Muscle of back (tissue), 13 donors: ENCODE measurements around the gene DISP1. TPM values are rescaled to one million over a fixed set of nuclear protein-coding genes. Genes with fewer than 3 reads are reported as not detected.

Source experiments
- DNase-seq, 3 donors: peaks; one replicate each; pipeline versions ENCODE4 v3.0.0 to v3.0.0-alpha.2; 2013
- long read RNA-seq, 9 donors: transcript quantifications; one replicate each; lab custom pipeline, GENCODE V29; 2026
- polyA plus RNA-seq, 10 donors: library from polyadenylated mRNA; unstranded; fragments of 120-200 nt; gene quantifications; one replicate each; pipeline ENCODE4 v1.2.1, GENCODE V29; 2013; ENCODE audit not compliant: insufficient read length in 10 of 10

DISP1 gene
- 10 to 100 TPM in 2 of 10 donors, 1 to 10 TPM in 8; 6.4 to 11.8 (median 9.1) TPM for polyA plus RNA-seq
- long read RNA-seq, donor 1 = 0 reads
- long read RNA-seq, donor 2 = 0 reads
- long read RNA-seq, donor 3 = 0 reads
- long read RNA-seq, donor 4, full-length matches to known transcripts = 1 of 1 reads
- long read RNA-seq, donor 4, partial matches to known transcripts = 0 of 1 reads
- long read RNA-seq, donor 4, other reads (novel, unspliced or antisense) = 0 of 1 reads
- long read RNA-seq, donor 5, partial matches to known transcripts = 0 of 2 reads
- long read RNA-seq, donor 5, other reads (novel, unspliced or antisense) = 0 of 2 reads
- long read RNA-seq, donor 6, full-length matches to known transcripts = 1 of 1 reads
- long read RNA-seq, donor 6, partial matches to known transcripts = 0 of 1 reads
- long read RNA-seq, donor 6, other reads (novel, unspliced or antisense) = 0 of 1 reads
- long read RNA-seq, donor 7 = 0 reads
- long read RNA-seq, donor 8, partial matches to known transcripts = 0 of 1 reads
- long read RNA-seq, donor 8, other reads (novel, unspliced or antisense) = 0 of 1 reads
- long read RNA-seq, donor 9 = 0 reads

- DNase-seq = peak; percentile 73 to 93 (median 88)
These were observed at the start of gene DISP1 for GRCh38 chr1:222814536-222815439. Gene DISP1, plus strand, starts transcription at chr1:222815039. Its CDS starts 127,785 bp downstream, at chr1:222942824.

GRCh38 chr1:222767152-222767571, 47.7 kb upstream of the DISP1 start:
- DNase-seq = no peak

GRCh38 chr1:222768592-222768991, 46.2 kb upstream of the DISP1 start:
- DNase-seq = no peak

GRCh38 chr1:222769181-222769580, 45.7 kb upstream of the DISP1 start:
- no peak for DNase-seq

GRCh38 chr1:222769971-222770620, 44.7 kb upstream of the DISP1 start:
- DNase-seq = no peak

GRCh38 chr1:222772996-222773379, 41.9 kb upstream of the DISP1 start:
- DNase-seq = peak in 2 of 3 donors; percentile 20 to 45

- DNase-seq = no peak
These were observed 37.4 kb upstream of the DISP1 start for GRCh38 chr1:222777463-222777862.

GRCh38 chr1:222777977-222778376, 36.9 kb upstream of the DISP1 start:
- no peak for DNase-seq

GRCh38 chr1:222781251-222781650, 33.6 kb upstream of the DISP1 start:
- DNase-seq = no peak

GRCh38 chr1:222783051-222783450, 31.8 kb upstream of the DISP1 start:
- DNase-seq = no peak

- DNase-seq = no peak
These were observed 30.5 kb upstream of the DISP1 start for GRCh38 chr1:222784371-222784770.

- DNase-seq = peak in 1 of 3 donors; percentile 38
These were observed 29.9 kb upstream of the DISP1 start for GRCh38 chr1:222784916-222785315.

- peak in 2 of 3 donors; percentile 18 to 52 for DNase-seq
These were observed 29.3 kb upstream of the DISP1 start for GRCh38 chr1:222785529-222785928.

GRCh38 chr1:222786121-222786520, 28.7 kb upstream of the DISP1 start:
- peak; percentile 47 to 88 (median 77) for DNase-seq

- peak; percentile 27 to 73 (median 54) for DNase-seq
These were observed 27.1 kb upstream of the DISP1 start for GRCh38 chr1:222787729-222788128.

GRCh38 chr1:222788402-222789156, 26.3 kb upstream of the DISP1 start:
- no peak for DNase-seq

- no peak for DNase-seq
These were observed 24.7 kb upstream of the DISP1 start for GRCh38 chr1:222790115-222790514.

GRCh38 chr1:222790520-222790919, 24.3 kb upstream of the DISP1 start:
- no peak for DNase-seq

- no peak for DNase-seq
These were observed 23.7 kb upstream of the DISP1 start for GRCh38 chr1:222791006-222791710.

GRCh38 chr1:222792744-222793143, 22.1 kb upstream of the DISP1 start:
- peak in 1 of 3 donors; percentile 56 for DNase-seq
